Measurements from ENCODE around the gene THSD4.
A peak's percentile ranks its signal among the peaks of the same experiment; 100 is the strongest.

The THSD4 gene

GRCh38 chr15:71512682-71513006 lies 397.4 kb downstream of the THSD4 start:
- no peak for DNase-seq

GRCh38 chr15:71515375-71516186 lies 400.3 kb downstream of the THSD4 start:
- no peak for DNase-seq

GRCh38 chr15:71517751-71518150 lies 402.5 kb downstream of the THSD4 start:
- no peak for DNase-seq

- DNase-seq = no peak
Observed at GRCh38 chr15:71518661-71519060, 403.4 kb downstream of the THSD4 start.

GRCh38 chr15:71526060-71526820 lies 411.0 kb downstream of the THSD4 start:
- DNase-seq = no peak

GRCh38 chr15:71529361-71529760 lies 414.1 kb downstream of the THSD4 start:
- DNase-seq = no peak

- no peak for DNase-seq
Observed at GRCh38 chr15:71530116-71530515, 414.8 kb downstream of the THSD4 start.

- DNase-seq = peak; percentile 35
Observed at GRCh38 chr15:71532994-71533393, 417.7 kb downstream of the THSD4 start.

- DNase-seq = no peak
Observed at GRCh38 chr15:71538181-71538580, 422.9 kb downstream of the THSD4 start.

- no peak for DNase-seq
Observed at GRCh38 chr15:71541746-71542145, 426.5 kb downstream of the THSD4 start.

- no peak for DNase-seq
Observed at GRCh38 chr15:71542836-71543235, 427.6 kb downstream of the THSD4 start.

GRCh38 chr15:71543413-71543812 lies 428.1 kb downstream of the THSD4 start:
- no peak for DNase-seq

GRCh38 chr15:71545223-71545760 lies 430.0 kb downstream of the THSD4 start:
- DNase-seq = no peak

- no peak for DNase-seq
Observed at GRCh38 chr15:71545923-71546322, 430.7 kb downstream of the THSD4 start.

GRCh38 chr15:71547011-71547410 lies 431.7 kb downstream of the THSD4 start:
- DNase-seq = no peak

- no peak for DNase-seq
Observed at GRCh38 chr15:71548401-71548807, 433.1 kb downstream of the THSD4 start.

GRCh38 chr15:71549091-71549490 lies 433.8 kb downstream of the THSD4 start:
- no peak for DNase-seq

GRCh38 chr15:71549697-71550096 lies 434.4 kb downstream of the THSD4 start:
- DNase-seq = no peak

GRCh38 chr15:71551566-71551965 lies 436.3 kb downstream of the THSD4 start:
- DNase-seq = no peak

- DNase-seq = no peak
Observed at GRCh38 chr15:71559098-71559497, 443.8 kb downstream of the THSD4 start.

GRCh38 chr15:71559616-71560015 lies 444.3 kb downstream of the THSD4 start:
- no peak for DNase-seq

GRCh38 chr15:71562251-71562650 lies 447.0 kb downstream of the THSD4 start:
- no peak for DNase-seq

- no peak for DNase-seq
Observed at GRCh38 chr15:71564217-71564616, 448.9 kb downstream of the THSD4 start.

GRCh38 chr15:71565006-71565405 lies 449.7 kb downstream of the THSD4 start:
- no peak for DNase-seq

Measured in activated CD4-positive, alpha-beta T cell treated with anti-CD3 and anti-CD28 coated beads, Interleukin-10, Interleukin-2, amounts not matched to agents 100 ng/mL and 50 ng/mL, durations not matched to agents 16 hours and 8 hours (primary cell).